ENCODE data around the gene PIGQ. TPM values are rescaled to one million over a fixed set of nuclear protein-coding genes. Genes with fewer than 3 reads are reported as not detected.
A peak's percentile ranks its signal among the peaks of the same experiment; 100 is the strongest.

PIGQ gene
- total RNA-seq, 1 donor from 2014 or later: 25.4 TPM

DNA sequence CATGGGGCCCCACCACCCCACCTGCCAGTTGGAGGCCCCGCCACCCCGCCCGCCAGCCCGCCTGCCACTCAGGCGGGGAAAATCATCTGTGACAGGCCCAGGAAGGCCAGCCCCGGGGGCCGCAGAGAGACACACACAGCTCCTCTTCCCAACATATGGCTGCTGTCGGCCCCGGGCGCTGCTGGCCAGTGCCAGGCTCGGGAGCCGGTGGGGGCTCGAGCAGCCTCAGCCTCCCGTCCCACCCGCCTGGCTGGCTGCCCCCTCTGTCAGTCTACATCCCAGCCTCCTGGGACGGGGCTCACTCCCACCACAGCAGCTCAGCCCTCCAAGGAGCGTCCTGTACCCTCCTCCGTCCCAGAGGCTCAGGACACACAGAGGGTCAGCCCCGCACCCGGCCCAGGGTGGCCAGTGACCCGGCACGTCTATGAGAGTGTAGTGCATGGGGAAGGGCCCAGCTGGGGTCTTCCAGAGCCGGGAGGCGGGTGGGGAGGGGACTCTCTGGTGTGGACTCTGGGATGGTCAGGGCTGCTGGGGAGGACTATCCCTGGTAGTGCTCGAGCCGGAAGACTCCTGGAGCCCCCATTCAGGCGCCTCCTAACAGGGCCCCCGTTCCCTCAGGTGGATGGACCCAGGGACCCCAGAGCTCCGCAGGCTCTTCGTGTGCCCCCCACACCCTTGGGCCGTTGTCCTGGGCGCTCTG, 13.1 kb upstream of the PIGQ start:
- DNase-seq: no peak

DNA sequence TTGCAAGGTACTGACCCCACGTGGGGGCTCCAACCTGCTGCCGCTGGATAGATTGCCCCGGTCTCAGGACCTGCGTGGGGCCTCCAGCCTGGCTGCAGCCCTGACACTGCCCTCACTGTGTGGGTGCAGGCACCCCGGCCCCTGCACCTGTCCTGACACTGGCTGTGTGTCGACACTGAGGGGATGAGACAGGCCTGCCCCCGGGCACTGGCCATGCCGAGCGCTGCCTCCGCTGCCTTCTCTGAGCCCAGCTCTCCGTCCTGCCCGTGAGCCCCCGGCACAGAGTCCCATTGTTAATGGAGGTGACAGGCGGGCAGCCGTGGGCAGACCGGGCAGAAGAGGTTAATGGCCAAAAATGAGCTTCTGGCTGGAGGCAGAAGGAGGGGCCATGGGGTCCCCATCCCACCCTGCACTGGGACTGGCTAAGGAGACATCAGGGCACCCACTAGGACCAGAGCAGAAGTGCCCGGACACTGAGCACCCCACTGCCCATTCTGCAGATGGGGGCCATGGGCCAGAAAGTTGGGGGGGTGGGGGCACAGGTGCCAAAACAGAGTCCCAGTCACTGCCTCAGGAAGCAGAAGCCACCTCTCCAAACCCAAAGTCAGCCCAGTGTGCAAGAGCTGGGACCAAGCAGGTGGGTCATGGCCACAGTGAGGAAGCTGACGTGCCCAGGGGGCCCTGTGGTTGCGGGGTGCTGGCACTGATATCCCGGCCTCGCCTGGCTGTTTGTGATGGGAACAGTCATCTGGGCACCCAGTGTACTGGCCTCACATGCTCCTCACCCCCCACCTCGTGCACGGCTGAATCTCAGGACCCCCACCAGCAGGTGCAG, 12.1 kb upstream of the PIGQ start:
- no peak for DNase-seq

DNA sequence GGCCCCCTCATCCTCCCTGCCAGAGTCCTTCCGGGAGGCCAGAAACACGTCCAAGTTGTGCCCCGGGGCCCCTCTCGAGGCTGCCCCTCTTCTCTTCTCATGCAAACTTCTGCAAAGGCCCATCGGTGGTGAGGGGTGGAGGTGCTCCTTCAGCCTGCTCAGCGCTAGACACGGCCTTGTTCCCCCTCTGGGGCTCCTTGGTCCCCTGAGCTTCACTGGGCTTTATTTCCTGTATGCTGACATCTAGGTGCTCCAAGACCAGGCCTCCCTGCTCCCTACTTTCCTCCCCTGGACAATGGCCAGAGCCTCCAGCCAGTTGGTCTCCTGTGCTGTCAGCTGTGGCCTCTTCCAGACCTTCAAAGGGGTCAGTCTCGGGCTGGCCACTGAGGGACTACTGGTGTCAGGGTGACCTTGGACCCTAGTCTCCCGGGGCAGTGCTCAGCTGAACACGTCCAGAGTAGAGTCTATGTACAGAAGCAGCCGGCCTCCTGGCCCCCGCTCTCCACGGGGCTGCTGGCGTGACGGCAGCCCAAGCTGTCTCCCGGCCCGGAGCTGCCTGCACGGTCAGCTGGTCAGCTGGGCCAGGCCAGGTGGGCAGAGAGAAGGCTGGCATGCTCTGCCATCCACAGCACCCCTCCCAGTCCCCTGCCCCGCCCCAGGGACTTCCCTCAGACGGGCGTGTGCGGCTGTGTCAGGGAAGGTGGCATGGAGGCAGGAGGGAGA, 11.3 kb upstream of the PIGQ start:
- DNase-seq: no peak

DNA sequence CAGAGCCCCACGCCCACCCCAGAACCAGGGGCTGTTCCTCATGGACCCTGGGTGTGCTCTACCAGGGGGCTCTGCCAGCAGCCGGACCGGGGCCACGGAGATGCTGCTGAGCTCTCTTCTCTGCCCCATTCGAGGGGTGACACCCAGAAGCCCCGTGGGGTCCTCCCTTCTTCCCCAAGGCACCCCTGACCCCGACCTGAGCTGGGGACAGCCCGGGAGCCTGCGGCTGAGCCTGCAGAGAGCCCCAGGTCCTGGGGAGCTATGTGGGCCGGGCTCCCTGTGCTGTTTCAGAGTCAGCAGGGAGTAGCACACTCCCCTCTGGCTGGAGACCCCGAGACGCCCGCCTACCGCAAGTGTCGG, 10.8 kb upstream of the PIGQ start:
- no peak for DNase-seq

DNA sequence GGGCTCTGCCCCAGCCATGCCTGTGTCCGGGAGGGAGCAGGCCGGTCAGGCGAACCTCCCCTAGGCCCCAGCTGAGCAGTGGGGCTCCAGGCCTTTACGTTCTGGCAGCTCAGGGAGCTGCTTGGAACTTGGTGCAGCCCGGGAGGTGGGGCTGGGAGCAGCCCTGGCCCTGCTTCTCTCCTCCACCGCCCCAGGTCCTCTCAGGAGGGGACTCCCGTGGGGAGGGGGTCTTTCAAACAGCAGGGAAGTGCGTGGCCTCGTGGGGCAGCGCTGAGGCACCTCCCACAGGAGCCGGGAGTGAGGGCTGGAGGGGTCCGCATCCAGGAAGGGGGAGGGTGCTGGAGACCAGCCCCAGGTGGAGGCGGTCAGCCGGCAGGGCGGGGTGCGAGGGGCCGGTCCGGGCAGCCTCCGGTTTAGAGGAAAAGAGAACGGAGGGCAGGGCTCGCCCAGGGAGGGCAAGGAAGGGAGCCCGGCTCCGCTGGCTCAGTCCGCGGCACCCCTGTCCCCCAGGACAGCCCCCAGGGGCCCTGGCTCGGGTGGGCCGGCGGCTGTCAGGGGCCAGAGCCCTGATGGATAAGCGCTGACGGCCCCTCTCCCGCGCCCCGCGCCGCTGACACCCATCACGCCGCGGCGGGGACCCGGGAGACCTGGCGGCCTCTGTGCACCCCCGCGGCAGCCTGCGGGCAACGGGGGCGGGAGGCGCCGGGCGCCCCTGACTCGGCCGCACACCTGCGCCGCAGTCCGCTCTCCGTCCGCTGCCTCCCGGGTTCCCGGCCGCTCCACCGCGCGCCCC, 10.2 kb upstream of the PIGQ start:
- no peak for DNase-seq

DNA sequence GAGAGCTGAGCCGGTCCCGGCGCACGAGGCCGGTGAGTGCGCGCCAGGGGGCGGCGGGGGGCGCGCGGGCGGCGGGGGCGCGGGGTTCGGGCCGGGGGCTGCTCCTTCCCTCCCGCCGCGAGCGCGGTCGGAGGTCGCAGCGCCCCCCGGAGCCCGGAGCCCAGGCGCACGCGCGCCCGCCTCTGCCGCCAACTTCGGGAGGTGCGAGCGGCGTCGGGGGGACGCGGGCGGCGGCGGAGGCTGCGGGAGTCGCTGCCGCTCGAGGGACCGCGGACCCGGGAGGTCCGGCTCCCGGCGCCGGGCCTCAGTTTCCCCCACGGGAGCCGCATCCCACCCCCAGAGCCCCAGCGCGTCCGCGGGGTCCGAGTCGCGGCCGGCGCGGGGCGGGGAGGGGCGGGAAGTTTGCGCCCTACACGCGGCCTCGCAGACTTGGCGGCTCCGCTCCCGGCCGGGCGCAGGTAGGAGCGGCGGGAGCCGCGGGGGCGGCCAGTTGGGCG, 9.5 kb upstream of the PIGQ start, which contains the start of gene PRR35:
TSS of gene PRR35 (plus strand) at position 191 of the 497 bp plus-strand sequence. CDS start 2,901 bp downstream, outside the sequence.
- no peak for DNase-seq

DNA sequence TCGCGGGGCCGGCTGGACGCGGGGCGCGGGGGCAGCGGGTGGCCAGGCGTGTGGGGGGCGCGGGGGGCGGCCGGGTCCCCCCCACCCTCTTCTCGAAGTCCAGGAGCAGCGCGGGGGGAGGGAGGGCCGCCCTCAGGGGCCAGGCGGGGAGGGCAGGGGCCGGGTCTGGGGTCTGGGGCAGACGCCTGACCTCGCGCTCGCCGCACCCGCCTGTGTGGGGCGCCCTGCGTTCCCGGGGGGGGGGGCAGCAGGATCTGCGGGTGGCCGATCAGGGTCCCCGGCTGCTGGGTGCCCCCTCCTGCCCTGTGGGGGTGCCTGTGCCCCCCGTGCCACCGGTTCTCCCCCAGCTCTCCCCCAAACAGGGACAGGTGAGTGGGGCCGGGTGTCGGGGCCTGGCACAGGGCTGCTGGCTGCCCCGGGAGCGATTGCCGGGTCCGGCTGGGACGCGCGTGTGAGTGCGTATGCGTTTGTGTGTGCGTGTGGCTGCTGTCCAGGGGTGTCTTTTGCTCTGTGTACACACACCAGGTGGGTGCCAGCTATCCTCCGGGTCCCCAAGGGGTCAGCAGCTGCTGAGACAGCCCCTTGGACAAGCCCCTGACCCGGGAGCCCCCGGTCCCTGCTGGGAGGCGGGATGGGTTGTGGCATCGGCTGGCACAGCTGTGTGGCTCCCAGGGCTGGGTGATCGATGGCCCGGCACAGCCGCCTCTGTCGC, 8.9 kb upstream of the PIGQ start:
- DNase-seq: no peak

DNA sequence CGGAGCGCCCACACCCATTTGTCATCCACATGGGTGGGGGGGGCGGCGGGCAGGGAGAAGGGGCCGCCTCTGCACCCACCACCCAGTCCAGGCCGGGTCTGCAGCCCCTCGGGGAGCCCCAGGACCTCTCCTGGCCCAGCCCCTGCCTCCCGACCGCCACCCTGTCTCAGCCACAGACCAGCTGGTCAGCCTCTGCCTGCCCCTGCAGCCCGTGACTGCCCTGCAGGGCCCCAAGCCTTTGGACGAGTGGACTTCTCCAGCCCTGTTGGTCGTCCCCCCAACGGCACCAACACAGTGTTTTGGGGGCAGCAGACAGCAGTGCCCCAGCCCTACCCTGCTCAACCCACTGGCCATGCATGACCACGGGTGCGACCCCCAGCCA, 8.4 kb upstream of the PIGQ start:
- no peak for DNase-seq

DNA sequence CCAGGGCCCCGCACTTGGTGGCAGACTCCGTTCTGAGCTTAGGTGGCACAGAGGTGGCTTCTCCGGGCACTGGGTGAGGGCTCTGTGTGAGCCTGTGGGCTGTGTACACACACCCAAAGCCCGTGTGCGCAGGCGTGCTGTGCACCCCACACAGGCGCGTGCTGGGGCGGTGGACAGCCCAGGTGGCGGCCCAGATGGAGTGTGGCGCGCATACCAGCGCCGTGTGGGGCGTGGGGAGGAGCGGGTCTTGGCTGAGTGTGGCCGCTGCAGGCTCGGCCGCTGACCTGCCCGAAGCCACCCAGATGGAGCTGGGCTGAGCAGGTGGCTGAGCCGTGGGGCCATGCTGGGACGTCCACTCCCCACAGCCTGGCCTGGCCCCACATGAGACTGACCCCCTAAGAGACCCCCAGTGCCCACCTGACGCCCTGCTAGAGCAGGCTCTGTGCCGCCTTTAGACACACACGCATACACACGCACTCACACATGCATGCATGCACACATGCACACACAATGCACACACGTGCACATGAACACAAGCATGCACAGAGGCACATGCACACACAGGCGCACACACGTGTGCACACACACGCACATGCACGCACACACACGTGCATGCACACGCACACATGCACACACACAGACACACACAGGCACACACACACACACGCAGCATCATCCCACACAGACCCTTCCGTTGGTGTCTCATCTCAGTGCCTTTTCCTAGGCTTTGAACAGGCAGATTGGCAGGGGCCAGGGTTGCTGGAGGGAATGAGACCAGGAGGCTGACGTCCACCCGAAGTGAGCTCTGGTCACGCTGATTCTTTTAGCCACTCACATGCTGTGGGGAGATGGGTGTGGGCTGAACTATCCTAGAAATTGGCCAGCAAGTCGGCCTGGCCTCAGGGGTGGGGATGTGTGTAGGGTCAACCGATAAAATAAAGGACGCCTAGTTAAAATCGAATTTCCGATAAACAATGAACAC, 7.5 kb upstream of the PIGQ start:
- no peak for DNase-seq

DNA sequence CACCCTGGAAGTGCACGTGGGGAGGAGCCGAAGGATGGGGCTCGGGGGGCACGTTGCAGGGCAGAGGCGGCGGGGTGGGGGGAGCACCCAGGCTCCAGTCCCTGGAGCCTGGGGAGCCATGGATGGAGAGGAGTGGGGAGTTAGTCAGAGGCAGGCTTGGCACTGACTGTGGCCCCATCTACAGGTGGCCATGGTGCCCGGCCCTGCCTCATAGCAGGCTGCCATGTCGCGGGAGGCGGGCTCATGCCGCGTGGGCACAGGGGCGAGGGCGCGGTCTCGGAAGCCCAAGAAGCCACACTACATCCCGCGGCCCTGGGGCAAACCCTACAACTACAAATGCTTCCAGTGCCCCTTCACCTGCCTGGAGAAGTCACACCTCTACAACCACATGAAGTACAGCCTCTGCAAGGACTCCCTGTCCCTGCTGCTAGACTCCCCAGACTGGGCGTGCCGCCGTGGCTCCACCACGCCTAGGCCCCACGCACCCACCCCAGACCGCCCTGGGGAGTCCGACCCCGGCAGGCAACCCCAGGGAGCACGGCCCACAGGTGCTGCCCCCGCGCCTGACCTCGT, 6.6 kb upstream of the PIGQ start:
- DNase-seq: no peak

DNA sequence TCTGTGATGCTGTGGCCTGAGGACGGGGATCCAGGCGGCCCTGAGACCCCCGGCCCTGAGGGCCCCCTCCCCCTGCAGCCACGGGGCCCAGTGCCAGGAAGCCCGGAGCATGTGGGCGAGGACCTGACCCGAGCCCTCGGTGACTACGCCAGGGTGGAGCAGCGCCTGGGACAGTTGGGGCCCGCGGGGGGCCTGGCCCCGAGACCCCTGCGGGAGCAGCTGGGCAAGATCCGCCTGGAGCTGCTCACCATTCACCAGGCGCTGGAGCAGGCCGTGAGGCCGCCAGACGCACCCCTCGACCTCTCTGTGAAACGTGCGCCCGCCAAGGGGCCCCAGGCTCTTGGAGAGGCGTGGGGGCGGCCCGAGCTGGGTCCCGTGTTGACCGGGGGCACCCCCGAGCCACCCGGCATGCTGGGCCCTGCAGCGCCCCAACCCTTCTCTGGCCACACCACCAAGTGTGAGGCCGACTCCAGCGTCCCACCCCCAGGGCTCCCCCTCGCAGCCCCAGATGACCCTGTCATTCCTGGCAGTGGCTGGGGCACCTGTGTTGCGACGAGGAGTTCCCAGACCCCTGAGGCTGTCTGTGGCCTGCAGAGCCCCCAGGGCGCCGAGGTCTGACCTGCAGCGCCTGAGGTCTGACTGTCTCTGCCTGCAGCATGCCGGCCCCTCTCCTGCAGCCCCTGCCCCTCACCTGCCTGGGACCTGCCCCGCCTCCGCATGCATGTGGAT, 4.9 kb upstream of the PIGQ start:
- no peak for DNase-seq

DNA sequence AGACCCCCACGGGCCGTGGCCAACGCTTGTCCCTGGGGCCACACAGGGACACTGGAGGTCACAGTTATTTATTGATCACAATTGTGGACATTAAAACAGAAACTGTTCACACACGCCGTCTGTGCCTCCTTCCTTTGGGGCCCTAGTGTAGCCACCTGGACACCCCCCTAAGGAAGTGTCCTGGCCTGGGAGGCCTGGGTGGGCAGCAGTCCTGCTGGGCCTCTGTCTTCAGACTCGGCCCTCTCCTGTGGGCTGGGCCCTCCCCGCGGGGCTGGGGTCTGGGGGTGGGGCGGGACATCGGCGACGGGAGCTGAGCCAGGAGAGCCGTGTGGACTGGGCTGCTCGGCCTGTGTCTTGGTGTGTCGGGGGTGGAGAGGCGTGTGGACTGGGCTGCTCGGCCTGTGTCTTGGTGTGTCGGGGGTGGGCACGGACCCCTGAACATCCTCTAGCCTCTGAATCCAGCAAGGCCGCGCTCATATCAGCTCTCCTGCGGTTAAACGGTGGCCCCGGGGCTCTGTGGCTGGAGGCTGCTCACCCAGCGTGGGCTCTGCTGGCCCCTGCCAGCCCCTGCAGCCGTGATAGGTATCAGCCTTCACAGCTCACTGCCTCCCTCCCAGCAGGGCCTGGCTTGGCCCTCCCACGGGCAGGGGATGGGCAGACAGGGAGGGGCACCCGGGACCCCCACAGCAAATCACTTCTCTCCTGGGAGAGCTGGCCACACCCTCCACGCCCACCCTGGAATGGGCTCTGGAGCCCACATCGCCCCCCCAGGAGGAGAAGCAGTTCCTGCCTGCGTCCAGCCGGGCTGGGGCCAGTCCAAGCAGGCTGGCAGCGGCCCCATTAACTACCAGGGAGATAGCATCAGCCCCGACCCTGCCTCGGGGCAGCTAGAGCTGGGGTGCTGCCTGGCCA, 4.1 kb upstream of the PIGQ start:
- no peak for DNase-seq

DNA sequence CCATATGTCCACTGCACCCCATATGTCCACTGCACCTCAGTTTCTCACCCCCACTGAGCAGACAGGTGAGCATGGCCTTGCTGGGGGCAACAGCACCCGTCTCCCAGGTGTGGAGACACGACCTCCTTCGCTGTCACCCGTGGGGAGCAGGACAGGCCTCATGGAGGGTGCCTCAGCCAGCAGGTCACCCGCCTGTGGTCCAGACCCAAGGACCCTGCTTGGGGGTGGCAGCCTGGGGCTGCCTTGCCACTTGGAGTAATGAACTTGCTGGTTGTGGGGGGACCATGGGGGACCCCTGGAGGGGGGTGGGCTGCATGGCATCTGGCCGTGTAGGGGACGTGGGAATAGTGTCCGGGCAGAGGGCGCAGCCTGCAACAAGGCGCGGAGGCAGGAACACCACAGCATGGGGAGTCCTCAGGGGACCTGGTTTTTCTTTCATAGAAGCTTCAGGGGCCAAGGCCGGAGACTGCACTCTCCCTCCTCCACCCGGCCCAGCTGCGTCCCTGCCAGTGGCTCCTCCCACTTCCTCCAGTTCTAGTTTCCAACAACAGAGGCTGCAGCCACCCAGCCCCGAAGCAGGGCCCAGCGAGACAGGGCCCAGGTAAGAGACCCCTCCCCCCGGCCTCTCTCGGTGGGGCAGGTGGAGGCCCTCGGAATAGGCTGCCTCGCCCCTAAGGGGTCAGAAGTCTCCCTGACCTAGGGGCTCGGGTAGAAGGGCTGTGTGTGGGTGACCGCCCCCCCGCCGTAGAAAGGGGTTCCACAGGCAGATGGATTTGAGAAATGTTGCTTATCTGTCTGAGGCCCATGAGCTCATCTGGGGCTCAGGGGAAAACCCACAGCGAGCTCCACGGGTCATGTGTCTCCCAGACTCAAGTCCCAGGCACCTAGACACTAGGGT, 3.0 kb upstream of the PIGQ start, which contains the start of gene NHLRC4:
TSS of gene NHLRC4 (plus strand) at position 531 of the 898 bp plus-strand sequence. CDS start 1,043 bp downstream, outside the sequence.
- peak; percentile 80 for DNase-seq

DNA sequence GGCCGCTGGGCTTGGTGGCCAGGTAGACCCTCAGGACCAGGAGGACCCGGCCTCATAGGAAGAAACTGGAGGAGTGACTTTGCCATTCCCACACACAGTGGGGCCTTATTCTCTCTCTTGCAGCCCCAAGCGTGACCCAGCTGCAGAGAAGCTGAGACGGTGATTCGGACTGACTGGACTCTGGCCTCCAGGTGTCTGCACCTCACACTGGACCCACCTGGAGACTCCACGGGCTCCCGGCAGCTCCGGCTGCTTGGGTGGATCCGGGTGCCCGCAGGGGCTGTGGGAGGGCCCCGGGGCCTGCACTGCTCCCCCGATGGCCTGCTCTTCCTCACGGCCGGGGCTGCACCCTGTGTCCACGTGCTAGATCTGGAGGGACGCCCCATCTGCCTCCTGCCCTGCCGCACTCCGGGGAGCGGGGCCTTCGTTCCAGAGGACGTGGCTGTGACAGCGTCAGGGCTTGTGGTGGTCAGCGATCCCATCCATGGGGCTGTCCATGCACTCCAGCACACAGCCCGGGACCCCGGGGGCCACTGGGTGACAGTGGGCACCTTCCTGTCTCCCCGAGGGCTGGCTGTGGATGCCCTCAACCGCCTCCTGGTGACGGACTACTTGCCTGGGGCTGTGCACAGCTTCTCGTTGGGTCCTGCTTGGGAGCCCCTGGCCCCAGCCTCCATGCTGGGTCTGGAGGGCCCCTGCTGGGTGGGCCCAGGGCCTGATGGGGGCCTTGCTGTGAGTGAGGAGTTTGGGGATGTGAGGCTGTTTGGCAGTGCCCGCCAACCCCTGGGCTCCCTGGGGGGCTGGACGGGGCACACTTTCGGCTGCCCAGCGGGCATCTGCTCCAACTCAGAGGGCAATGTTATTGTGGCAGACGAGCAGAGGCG, 2.2 kb upstream of the PIGQ start:
- no peak for DNase-seq

DNA sequence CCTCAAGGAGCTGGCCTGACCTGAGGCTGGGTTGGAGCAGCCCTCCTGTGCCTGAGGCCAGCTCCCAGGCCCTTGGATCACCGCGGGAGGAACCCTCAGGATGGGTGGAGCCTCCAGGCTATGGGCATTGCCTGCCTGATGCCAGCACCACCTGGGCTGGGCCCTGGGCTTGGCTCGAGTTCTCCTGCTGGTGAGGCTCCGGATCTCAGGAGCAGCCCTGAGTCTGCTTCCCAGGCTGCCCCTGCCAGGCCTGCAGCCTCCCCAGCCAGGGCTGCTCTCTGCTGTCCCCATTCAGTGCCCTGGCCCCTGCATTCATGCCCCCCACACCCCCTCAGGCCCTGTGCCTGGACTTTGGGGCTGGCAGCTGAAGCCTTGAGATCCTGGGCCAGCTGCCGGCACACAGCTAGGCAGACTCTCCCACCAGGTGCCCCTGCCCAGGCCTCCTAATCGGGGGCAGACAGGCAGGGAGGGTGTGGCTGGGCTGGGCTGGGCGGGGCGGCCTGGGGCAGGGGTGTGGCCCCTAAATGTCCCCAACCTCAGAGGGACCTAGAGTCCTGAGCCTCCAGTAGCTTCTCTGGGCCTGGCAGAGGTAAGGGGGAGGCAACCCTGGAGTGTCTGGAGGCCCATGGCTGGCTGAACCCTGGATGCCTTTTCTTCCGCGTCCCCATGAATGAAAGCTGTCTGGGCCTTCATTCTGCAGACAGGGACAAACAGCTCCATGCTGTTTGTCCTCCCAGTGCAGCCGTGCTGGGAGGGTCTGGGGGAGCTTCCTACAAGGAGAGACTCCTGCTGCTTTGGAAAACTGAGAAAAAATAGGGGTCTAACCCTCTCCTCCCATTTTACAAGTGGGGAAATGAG, 1.1 kb upstream of the PIGQ start:
- DNase-seq: no peak

Data from dermis blood vessel endothelial cell (primary cell).